Transverse colon (tissue), 4 donors: ENCODE results near the gene GRIN2C. TPM values are rescaled to one million over a fixed set of nuclear protein-coding genes. Genes with fewer than 3 reads are reported as not detected.
A peak's percentile ranks its signal among the peaks of the same experiment; 100 is the strongest.

Experiments used
- DNase-seq: peaks from one replicate; pipeline ENCODE4 v3.0.0-alpha.2; 2019
- H3K27ac ChIP-seq, 4 donors: fragments of 200-600 bp; sonication (generic); 2 replicates each; pipeline ENCODE4 v1.5.1; 2016 to 2018; ENCODE audit warnings: inconsistent platforms in 4 of 4
- H3K27me3 ChIP-seq: fragments of 200-600 bp; sonication (generic); 2 replicates; pipeline ENCODE4 v1.5.1; 2017; ENCODE audit warnings: inconsistent platforms
- H3K36me3 ChIP-seq, 4 donors: fragments of 200-600 bp; sonication (generic); 2 replicates each; pipeline ENCODE4 v1.5.1; 2017 to 2019; ENCODE audit warnings: inconsistent platforms in 4 of 4
- H3K4me1 ChIP-seq, 4 donors: fragments of 200-600 bp; sonication (generic); 2 replicates each; pipeline ENCODE4 v1.5.1; 2017 to 2020; ENCODE audit warnings: inconsistent platforms in 4 of 4
- H3K4me3 ChIP-seq, 4 donors: fragments of 200-600 bp; sonication (generic); 1 replicate in 1 of 4; 2 replicates in 3 of 4; pipeline versions ENCODE4 v1.5.1 to v1.6.1; 2017 to 2019; ENCODE audit warnings: inconsistent platforms in 4 of 4
- H3K9me3 ChIP-seq, 2 donors: fragments of 200-600 bp; sonication (generic); 2 replicates each; pipeline ENCODE4 v1.5.1; 2017 to 2019; ENCODE audit warnings: inconsistent platforms in 2 of 2
- EP300 ChIP-seq: sonication (generic); formaldehyde crosslinking; IDR thresholded peaks from one replicate; pipeline ENCODE4 v1.6.1; 2017; ENCODE audit warnings: antibody characterized with exemption, low read depth
- POLR2A ChIP-seq: fragments of 450-650 bp; IDR thresholded peaks from one replicate; pipeline ENCODE4 v1.6.1; 2016; ENCODE audit warnings: antibody characterized with exemption, mild to moderate bottlenecking, moderate library complexity
- POLR2AphosphoS5 ChIP-seq, 3 donors: sonication (generic); formaldehyde crosslinking; IDR thresholded peaks; one replicate each; pipeline ENCODE4 v1.6.1; 2016; ENCODE audit warnings: antibody characterized with exemption in 3 of 3
- WGBS, 2 donors: methylation state at CpG; one replicate each; pipeline ENCODE4 v1.1.5; 2018; ENCODE audit warnings: low coverage in 1 of 2; 5-methylcytosine and 5-hydroxymethylcytosine counted together
- in situ Hi-C, 4 donors: fragments of 200-750 bp; cut with MboI; loops; one replicate each; pipeline versions ENCODE4 v1.15.0 to v1.15.1; 2017; ENCODE audit warnings: low sequenced_read_pairs in 3 of 4, low pct_ligation_motif_present in 1 of 4, low pct_unique_long_range_greater_than_20kb in 1 of 4
- intact Hi-C: fragments of 100-400 bp; cut with DNase I; formaldehyde crosslinking; loops from one replicate; pipeline ENCODE4 v1.15.1; 2023; ENCODE audit warnings: low total_unique reads
- total RNA-seq, 4 donors: library from RNA; depleted of rRNA; stranded (reverse); fragments of >200 nt; gene quantifications; one replicate each; pipeline ENCODE4 v1.1.0, GENCODE V29; 2016
- TF ChIP-seq, protein P1 (sequence below), 5 experiments: fragments of 200-600 bp in 3 of 5; fragments of 450-650 bp in 2 of 5; sonication (generic) in 3 of 5; IDR thresholded peaks; 1 replicate in 2 of 5; 2 replicates in 3 of 5; pipeline ENCODE4 v1.5.1; 2016 to 2017; ENCODE audit warnings: antibody characterized with exemption in 5 of 5, inconsistent platforms in 3 of 5, mild to moderate bottlenecking in 2 of 5, moderate library complexity in 1 of 5

GRIN2C gene
- total RNA-seq, 4 donors from 2014 or later = 0.27 to 0.40 TPM; not detected in 2

DNA sequence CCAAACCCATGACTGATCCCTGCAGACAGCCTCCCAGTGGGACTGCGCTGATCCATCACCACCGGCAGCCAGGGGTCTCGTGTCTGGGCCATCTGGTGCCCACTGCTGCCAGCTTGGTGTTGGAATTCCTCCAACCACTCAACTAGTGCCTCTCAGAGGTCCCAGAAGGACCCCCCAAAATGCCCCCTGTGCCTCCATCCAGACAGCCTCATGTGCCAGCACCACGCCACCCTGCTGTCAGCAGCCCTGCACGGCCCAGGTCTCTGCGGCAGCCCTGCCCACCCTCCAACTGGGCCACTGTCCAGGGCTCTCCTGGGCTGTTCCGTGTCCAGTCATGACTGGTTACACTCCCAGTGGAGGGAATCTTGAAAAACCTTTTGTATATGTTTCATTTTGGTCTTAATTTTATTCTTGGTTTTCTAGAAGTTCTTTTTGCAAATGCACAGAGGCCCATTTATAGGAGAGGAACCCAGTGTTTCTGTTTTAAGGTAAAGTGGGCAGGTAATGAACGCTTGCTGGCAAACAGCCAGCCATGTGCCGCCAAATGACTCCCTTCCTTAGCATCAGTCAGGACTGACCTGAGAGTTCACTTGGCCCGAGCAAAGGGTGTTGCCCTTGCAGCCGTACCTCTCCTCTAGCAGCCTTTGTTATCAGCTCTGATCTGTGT, 34.6 kb downstream of the GRIN2C start:
- in situ Hi-C loops = no loop called here
- Histone ChIP-seq H3K27me3 (no peaks in the 10 kb centered on the region), H3K4me3 (no peak overlapping the region), H3K27ac (no peak overlapping the region), H3K36me3 (no peaks in the 10 kb centered on the region), H3K9me3 (no peaks in the 10 kb centered on the region), H3K4me1 (no peaks in the 10 kb centered on the region)
- 81 to 100% methylated on average over 1 to 10 of the region's 11 CpGs for WGBS, 2 donors
- intact Hi-C loops = no loop called here
- DNase-seq = no peak
- TF ChIP-seq EP300 (no peak), POLR2AphosphoS5 (IDR thresholded peaks at IDR 0.05) (no peak)
- TF ChIP-seq, protein P1, sequence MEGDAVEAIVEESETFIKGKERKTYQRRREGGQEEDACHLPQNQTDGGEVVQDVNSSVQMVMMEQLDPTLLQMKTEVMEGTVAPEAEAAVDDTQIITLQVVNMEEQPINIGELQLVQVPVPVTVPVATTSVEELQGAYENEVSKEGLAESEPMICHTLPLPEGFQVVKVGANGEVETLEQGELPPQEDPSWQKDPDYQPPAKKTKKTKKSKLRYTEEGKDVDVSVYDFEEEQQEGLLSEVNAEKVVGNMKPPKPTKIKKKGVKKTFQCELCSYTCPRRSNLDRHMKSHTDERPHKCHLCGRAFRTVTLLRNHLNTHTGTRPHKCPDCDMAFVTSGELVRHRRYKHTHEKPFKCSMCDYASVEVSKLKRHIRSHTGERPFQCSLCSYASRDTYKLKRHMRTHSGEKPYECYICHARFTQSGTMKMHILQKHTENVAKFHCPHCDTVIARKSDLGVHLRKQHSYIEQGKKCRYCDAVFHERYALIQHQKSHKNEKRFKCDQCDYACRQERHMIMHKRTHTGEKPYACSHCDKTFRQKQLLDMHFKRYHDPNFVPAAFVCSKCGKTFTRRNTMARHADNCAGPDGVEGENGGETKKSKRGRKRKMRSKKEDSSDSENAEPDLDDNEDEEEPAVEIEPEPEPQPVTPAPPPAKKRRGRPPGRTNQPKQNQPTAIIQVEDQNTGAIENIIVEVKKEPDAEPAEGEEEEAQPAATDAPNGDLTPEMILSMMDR (IDR thresholded peaks at IDR 0.05) = no peak

DNA sequence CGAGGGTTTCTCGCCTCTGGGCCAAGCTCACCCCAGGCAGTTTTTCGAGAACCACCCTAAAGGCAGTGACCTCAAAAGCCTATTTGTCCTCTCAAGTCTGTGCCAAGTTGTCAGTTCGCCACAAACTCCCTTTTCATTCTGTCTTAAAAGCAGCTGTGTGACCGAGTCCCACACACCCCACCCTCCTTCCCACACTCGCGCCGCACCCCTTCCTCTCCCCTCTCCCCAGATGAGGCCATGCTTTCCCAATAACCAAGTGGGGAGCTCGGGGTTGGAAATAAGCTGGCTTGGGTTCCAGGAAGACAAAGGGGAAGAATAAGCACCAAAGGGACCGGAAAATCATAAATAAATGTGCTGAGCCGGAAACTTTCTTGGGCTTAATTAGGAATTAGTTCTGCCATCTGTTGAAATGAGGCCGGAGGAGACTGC, 36.7 kb downstream of the GRIN2C start:
- in situ Hi-C loops = no loop called here
- no peak for DNase-seq
- Histone ChIP-seq H3K27ac (peak overlapping the region in 1 of 4 donors; percentile 55), H3K4me3 (no peak overlapping the region), H3K9me3 (no peaks in the 10 kb centered on the region), H3K27me3 (no peaks in the 10 kb centered on the region), H3K4me1 (no peaks in the 10 kb centered on the region), H3K36me3 (no peaks in the 10 kb centered on the region)
- intact Hi-C loops = no loop called here
- TF ChIP-seq, protein P1 (IDR thresholded peaks at IDR 0.05) = no peak
- TF ChIP-seq POLR2AphosphoS5 (IDR thresholded peaks at IDR 0.05) (no peak), POLR2A (no peak), EP300 (no peak)
- 76 to 80% methylated on average over 2 to 12 of the region's 12 CpGs for WGBS, 2 donors

DNA sequence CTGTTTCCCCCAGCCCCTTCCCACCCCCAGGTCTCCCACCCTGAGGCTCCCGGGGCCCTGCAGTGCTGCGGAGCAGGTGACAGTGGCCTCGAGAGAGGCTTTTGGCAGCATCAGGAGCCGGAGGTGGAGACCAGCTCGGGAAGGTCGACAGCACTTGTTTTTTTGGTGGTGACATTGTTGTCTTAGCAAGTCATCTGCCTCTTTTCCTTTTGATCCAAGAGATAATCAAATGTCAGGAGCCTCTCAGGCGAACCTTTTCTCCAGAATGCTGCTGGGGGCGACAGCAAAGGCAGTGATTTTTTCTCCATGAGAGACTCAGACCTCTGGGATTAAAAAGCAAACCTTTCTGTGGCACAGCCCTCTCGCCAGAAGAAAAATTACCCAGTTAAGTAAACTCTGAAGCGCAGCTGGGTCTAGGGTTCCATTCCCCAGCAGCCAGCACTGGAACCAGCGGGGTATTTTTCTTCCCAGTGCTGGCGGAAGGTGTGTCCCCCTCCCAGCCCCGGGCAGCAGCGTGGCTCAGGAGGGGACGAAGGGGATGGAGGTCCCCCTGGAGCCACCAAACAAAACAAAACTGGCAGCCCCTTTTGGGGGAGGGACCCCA, 37.2 kb downstream of the GRIN2C start:
- Histone ChIP-seq H3K4me1 (no peaks in the 10 kb centered on the region), H3K27ac (peak overlapping the region in 1 of 4 donors; percentile 55), H3K27me3 (no peaks in the 10 kb centered on the region), H3K9me3 (no peaks in the 10 kb centered on the region), H3K4me3 (no peak overlapping the region), H3K36me3 (no peaks in the 10 kb centered on the region)
- intact Hi-C loops (no loop called here), in situ Hi-C loops (no loop called here)
- 84% methylated on average over 15 of the region's 15 CpGs; no CpG with 5 or more reads in 1 of the 2 donors for WGBS, 2 donors
- no peak for DNase-seq
- TF ChIP-seq POLR2AphosphoS5 (IDR thresholded peaks at IDR 0.05) = no peak
- TF ChIP-seq EP300 = no peak
- TF ChIP-seq, protein P1 (IDR thresholded peaks at IDR 0.05) = no peak
- TF ChIP-seq POLR2A = no peak

DNA sequence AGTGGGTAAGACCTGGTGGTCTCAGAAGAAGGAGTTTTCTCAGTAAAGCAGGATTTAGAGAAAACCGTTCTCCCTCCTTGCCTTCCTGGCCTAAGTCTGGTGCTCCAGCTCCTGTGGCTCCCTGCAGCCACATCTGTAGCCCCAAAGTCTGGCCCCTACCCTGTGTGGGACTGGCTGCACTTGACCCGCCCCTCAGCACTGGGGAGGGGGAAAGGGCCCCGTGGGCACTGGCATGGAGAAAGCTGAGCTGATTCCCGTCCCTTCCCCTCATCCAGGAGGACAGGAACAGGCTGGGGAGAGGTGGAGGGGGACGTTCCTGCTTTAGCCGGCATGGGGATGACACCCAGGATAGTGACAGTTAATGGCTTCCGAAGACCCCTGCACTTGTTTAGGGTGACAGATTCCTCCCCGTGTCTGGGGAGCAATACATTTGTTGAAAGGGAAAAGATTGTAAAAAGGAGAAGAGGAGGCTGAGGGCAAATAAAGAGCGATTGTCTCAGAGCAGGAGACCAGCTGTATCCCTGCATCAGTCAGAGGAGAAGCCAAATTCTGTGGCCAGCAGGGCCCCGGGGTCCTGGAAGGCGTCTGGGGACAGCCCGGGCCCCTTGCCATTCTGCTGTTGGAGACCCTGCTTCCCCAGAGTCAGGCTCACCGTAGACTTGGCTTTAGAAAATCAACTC, 37.9 kb downstream of the GRIN2C start:
- Histone ChIP-seq H3K27me3 (no peaks in the 10 kb centered on the region), H3K4me1 (no peaks in the 10 kb centered on the region), H3K27ac (peak overlapping the region in 1 of 4 donors; percentile 55), H3K9me3 (no peaks in the 10 kb centered on the region), H3K4me3 (no peak overlapping the region), H3K36me3 (no peaks in the 10 kb centered on the region)
- in situ Hi-C loops (no loop called here), intact Hi-C loops (no loop called here)
- TF ChIP-seq POLR2A (no peak), POLR2AphosphoS5 (IDR thresholded peaks at IDR 0.05) (no peak), EP300 (no peak)
- TF ChIP-seq, protein P1 (IDR thresholded peaks at IDR 0.05) = no peak
- no peak for DNase-seq
- WGBS, 2 donors = 77 to 89% methylated on average over 6 to 13 of the region's 13 CpGs
